Measurements from ENCODE around the gene CUZD1. TPM values are rescaled to one million over a fixed set of nuclear protein-coding genes. Genes with fewer than 3 reads are reported as not detected.

CUZD1 gene
- polyA plus RNA-seq, 4 donors = 1.1 to 2.3 (median 1.5) TPM

DNA sequence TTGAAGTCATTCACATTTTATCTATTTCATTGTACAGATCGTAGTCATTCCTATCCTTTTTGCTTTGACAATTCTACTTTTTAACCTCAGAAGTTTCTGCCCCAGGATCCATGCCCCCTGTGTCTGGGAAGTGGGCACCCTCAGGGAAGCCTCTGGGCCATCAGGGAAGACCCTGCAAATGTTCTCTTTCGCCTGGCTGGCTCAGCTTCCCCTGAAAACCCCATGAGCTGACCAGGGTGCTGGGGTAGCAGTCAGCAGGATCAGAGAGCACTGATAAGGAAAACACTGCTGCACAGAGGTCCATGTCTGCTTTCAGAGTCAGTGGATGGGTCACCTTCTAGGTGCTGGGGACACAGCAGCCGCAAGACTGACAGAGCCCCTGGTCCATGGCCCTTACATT, 23.8 kb downstream of the CUZD1 start:
- DNase-seq (ENCODE audit: low read depth in 4 of 4, low spot score in 3 of 4) = no peak

DNA sequence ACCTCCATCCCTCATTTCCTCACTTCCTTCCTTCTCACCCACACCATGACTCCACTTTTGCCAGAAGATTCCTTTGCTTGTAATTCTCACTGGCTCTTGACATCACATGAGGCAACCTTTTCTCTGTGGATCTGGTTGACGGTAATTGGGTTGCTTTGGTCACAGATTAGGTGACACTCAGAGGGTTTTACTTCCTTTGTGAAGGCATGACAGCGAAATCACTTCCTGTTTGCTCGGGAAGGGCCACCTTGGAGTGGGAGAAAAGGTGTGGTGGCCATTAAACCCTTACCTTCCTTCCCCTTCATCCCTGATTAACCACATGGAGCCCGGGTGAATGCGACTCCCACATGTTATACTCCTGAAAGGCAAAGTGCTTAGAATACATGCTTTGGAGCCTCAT, 30.2 kb downstream of the CUZD1 start:
- no peak for DNase-seq (ENCODE audit: low read depth in 4 of 4, low spot score in 3 of 4)

DNA sequence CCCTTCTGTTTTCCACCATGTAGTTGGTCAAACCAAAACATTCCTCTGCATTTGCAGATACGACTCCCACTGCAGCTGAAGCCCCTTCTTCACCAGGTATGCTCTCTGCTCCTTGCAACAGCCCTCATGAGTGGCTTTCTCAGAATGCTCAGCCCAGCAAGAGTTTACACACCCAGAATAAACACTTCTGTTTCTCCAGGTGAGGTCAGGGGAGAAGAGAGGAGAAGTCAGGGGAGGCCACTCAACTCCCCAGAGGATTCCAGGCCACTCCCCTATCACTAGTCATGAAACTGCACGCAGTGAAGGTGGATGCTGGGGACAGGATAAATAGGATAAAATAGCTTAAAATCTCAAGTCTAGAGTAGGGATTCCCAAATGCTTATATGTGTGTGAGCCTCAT, 31.2 kb downstream of the CUZD1 start:
- DNase-seq (ENCODE audit: low read depth in 4 of 4, low spot score in 3 of 4) = no peak

DNA sequence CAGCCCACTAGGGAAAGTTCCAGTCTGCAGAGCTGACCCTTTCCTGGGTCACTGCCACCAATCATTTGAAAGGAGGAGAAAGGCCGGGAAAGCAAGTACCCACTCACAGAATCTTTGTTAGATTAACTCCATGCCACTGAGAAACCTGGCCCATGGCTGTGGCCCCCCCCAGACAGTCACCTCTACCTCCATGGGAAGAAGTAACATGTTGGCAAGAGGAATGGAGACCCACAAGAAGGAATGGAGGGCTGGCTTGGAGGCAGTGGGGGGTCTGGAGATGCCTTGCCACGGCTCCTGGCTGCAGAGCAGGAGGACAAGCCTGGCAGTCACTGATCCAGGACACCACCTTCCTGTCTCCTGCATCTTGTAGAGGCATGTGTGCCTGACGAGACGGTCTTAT, 32.9 kb downstream of the CUZD1 start:
- DNase-seq (ENCODE audit: low read depth in 4 of 4, low spot score in 3 of 4) = no peak

GRCh38 chr10:122802282-122802681, 43.4 kb downstream of the CUZD1 start:
- no peak for DNase-seq (ENCODE audit: low read depth in 4 of 4, low spot score in 3 of 4)

GRCh38 chr10:122798704-122799231, 46.9 kb downstream of the CUZD1 start:
- DNase-seq (ENCODE audit: low read depth in 4 of 4, low spot score in 3 of 4) = no peak

DNA sequence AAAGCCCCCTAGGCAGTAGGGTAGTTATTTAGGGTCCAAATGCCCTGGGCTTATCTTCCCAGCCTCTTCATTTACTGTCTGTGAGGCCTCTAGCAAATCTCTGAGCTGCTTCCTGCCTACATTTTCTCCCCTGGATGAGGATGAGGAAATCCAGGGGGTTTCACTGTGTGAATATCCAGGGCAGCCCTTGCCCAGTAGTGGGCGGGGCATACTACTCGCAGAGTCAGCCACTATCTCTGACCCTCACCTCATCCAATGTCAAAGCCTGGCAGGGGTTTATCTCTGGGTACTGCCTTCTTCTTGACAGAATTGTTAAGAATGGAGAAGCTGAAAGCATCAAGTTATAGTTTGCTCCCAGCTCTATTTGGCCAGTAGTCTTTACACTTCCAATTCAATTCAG, 48.9 kb downstream of the CUZD1 start:
- no peak for DNase-seq (ENCODE audit: low read depth in 4 of 4, low spot score in 3 of 4)

GRCh38 chr10:122795924-122796323, 49.7 kb downstream of the CUZD1 start:
- DNase-seq (ENCODE audit: low read depth in 4 of 4, low spot score in 3 of 4) = no peak

DNA sequence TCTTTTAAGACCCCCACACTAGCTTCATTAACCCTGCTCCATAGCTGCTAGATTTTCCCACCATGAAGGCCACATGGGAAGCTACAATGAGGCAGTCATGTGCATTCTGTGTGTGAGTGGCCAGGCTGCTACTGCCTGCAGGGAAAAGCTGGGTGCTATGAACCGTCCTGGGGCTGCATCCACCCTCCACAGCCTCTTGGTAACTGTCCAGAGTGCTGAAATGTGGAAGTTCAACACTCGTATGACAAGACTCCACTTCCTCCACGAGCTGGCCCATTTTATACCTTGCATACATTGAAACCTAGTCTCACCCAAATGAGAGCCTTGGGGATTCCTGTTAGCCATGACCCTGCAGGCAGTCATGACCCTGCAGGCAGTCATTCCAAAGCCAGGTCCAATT, 59.4 kb downstream of the CUZD1 start:
- DNase-seq (ENCODE audit: low read depth in 4 of 4, low spot score in 3 of 4) = peak in 3 of 4 donors; percentile 53 to 67 (median 56)

DNA sequence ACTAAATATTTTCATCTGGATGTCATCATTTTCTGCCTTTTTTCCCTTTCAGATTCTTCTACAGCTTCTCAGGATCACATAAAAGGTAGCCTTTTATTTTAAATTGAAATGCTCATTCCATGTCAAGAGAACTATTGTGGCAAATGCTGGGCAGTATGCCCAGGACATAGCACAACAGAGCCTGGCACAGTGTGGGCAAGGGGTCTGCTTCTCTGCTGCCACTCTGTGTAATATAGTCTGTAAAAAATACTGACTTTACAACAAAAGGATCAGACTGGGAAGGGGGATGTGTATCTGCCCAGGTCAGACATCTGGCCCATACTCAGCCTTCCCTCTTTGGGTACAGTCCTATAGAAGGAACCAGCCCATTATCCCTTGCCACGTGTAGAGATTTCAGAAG, 62.7 kb downstream of the CUZD1 start:
- DNase-seq (ENCODE audit: low read depth in 4 of 4, low spot score in 3 of 4) = no peak

Other genes with a start within 250 kb of the CUZD1 start
- not detected for gene C10orf120, start 146.0 kb downstream of the CUZD1 start, polyA plus RNA-seq (ENCODE audit: insufficient read length in 4 of 4)
- 1 to 10 TPM; 4.2 to 5.4 (median 4.9) TPM for gene FAM24B, start 33.7 kb upstream of the CUZD1 start, polyA plus RNA-seq (ENCODE audit: insufficient read length in 4 of 4)
- not detected for gene FAM24A, start 64.8 kb upstream of the CUZD1 start, polyA plus RNA-seq (ENCODE audit: insufficient read length in 4 of 4)
- gene C10orf88, start 108.4 kb upstream of the CUZD1 start, polyA plus RNA-seq (ENCODE audit: insufficient read length in 4 of 4) = 10 to 100 TPM; 15.7 to 22.0 (median 19.9) TPM
- gene PSTK, start 134.5 kb upstream of the CUZD1 start, polyA plus RNA-seq (ENCODE audit: insufficient read length in 4 of 4) = 10 to 100 TPM in 1 of 4 donors, 1 to 10 TPM in 3; 8.0 to 10.4 (median 8.3) TPM
- gene IKZF5, start 162.9 kb upstream of the CUZD1 start, polyA plus RNA-seq (ENCODE audit: insufficient read length in 4 of 4) = 10 to 100 TPM; 18.6 to 27.5 (median 25.2) TPM
- 10 to 100 TPM; 21.3 to 33.2 (median 27.8) TPM for gene ACADSB, start 163.1 kb upstream of the CUZD1 start, polyA plus RNA-seq (ENCODE audit: insufficient read length in 4 of 4)

All from right renal pelvis (tissue), 4 donors.